ENCODE results near the gene SGMS1. TPM values are rescaled to one million over a fixed set of nuclear protein-coding genes. Genes with fewer than 3 reads are reported as not detected.
"Not testable (repeated sequence)": the region's sequence is repeated elsewhere in the genome, so short reads cannot be mapped to it uniquely, and the experiment has no call there.

The SGMS1 gene
- total RNA-seq, 1 experiment from 2014 or later = 34.5 TPM

GRCh38 chr10:50456719-50457118 lies 167.0 kb downstream of the SGMS1 start:
- Mint-ChIP-seq H3K4me1 (ENCODE audit: low read depth, unreplicated experiment) (no peaks in the 10 kb centered on the region), H3K27me3 (ENCODE audit: unreplicated experiment) (no peaks in the 10 kb centered on the region), H3K4me3 (ENCODE audit: low read depth, unreplicated experiment) (no peak overlapping the region), H3K36me3 (ENCODE audit: insufficient read depth, unreplicated experiment) (no peaks in the 10 kb centered on the region), H3K9me3 (ENCODE audit: low read depth, unreplicated experiment) (no peaks in the 10 kb centered on the region), H3K27ac (ENCODE audit: unreplicated experiment) (no peak overlapping the region)
- intact Hi-C loops (cut with micrococcal nuclease; ENCODE audit: unreplicated experiment) = no loop called here
- no peak for DNase-seq
- no peak for TF ChIP-seq CTCF (IDR thresholded peaks at IDR 0.05; ENCODE audit: unreplicated experiment)
- CTCF ChIA-PET = interaction anchor here (0.8 kb wide), 1 partner anchor 9 kb away, joined by 3 read pairs; no protein-coding TSS in a partner anchor
- no TSS peak for BruUV-seq (replicated peaks)

GRCh38 chr10:50453940-50454339 lies 169.8 kb downstream of the SGMS1 start:
- DNase-seq = no peak
- Mint-ChIP-seq H3K4me1 (ENCODE audit: low read depth, unreplicated experiment) (no peaks in the 10 kb centered on the region), H3K27ac (ENCODE audit: unreplicated experiment) (no peak overlapping the region), H3K36me3 (ENCODE audit: insufficient read depth, unreplicated experiment) (no peaks in the 10 kb centered on the region), H3K27me3 (ENCODE audit: unreplicated experiment) (no peaks in the 10 kb centered on the region), H3K4me3 (ENCODE audit: low read depth, unreplicated experiment) (no peak overlapping the region), H3K9me3 (ENCODE audit: low read depth, unreplicated experiment) (no peaks in the 10 kb centered on the region)
- BruUV-seq (replicated peaks) = no TSS peak
- TF ChIP-seq CTCF (IDR thresholded peaks at IDR 0.05; ENCODE audit: unreplicated experiment) = no peak
- intact Hi-C loops (cut with micrococcal nuclease; ENCODE audit: unreplicated experiment) = no loop called here
- CTCF ChIA-PET = interaction anchor here (0.6 kb wide), 1 partner anchor 46 kb away, joined by 3 read pairs; no protein-coding TSS in a partner anchor

GRCh38 chr10:50452603-50453002 lies 171.2 kb downstream of the SGMS1 start:
- CTCF ChIA-PET = no interaction called here
- no peaks in the 10 kb centered on the region for H3K9me3 Mint-ChIP-seq (ENCODE audit: low read depth, unreplicated experiment)
- no peaks in the 10 kb centered on the region for H3K4me1 Mint-ChIP-seq (ENCODE audit: low read depth, unreplicated experiment)
- DNase-seq = no peak
- TF ChIP-seq CTCF (IDR thresholded peaks at IDR 0.05; ENCODE audit: unreplicated experiment) = no peak
- no TSS peak for BruUV-seq (replicated peaks)
- H3K27me3 Mint-ChIP-seq (ENCODE audit: unreplicated experiment) = no peaks in the 10 kb centered on the region
- intact Hi-C loops (cut with micrococcal nuclease; ENCODE audit: unreplicated experiment) = no loop called here
- H3K27ac Mint-ChIP-seq (ENCODE audit: unreplicated experiment) = no peak overlapping the region
- H3K4me3 Mint-ChIP-seq (ENCODE audit: low read depth, unreplicated experiment) = no peak overlapping the region
- no peaks in the 10 kb centered on the region for H3K36me3 Mint-ChIP-seq (ENCODE audit: insufficient read depth, unreplicated experiment)

GRCh38 chr10:50447691-50448090 lies 176.1 kb downstream of the SGMS1 start:
- no peaks in the 10 kb centered on the region for H3K4me1 Mint-ChIP-seq (ENCODE audit: low read depth, unreplicated experiment)

GRCh38 chr10:50445777-50446176 lies 178.0 kb downstream of the SGMS1 start:
- H3K4me1 Mint-ChIP-seq (ENCODE audit: low read depth, unreplicated experiment); H3K4me3 Mint-ChIP-seq (ENCODE audit: low read depth, unreplicated experiment); intact Hi-C loops (cut with micrococcal nuclease; ENCODE audit: unreplicated experiment); H3K27ac Mint-ChIP-seq (ENCODE audit: unreplicated experiment); H3K9me3 Mint-ChIP-seq (ENCODE audit: low read depth, unreplicated experiment); H3K27me3 Mint-ChIP-seq (ENCODE audit: unreplicated experiment); DNase-seq; CTCF ChIA-PET; H3K36me3 Mint-ChIP-seq (ENCODE audit: insufficient read depth, unreplicated experiment); BruUV-seq (replicated peaks): not testable (repeated sequence)

More at GRCh38 chr10:50447691-50448090, 176.1 kb downstream of the SGMS1 start:
- Mint-ChIP-seq H3K9me3 (ENCODE audit: low read depth, unreplicated experiment) (peaks cover 3% of the 10 kb centered on the region), H3K27me3 (ENCODE audit: unreplicated experiment) (no peaks in the 10 kb centered on the region), H3K4me3 (ENCODE audit: low read depth, unreplicated experiment) (no peak overlapping the region), H3K27ac (ENCODE audit: unreplicated experiment) (no peak overlapping the region), H3K36me3 (ENCODE audit: insufficient read depth, unreplicated experiment) (no peaks in the 10 kb centered on the region)
- DNase-seq = no peak
- intact Hi-C loops (cut with micrococcal nuclease; ENCODE audit: unreplicated experiment) = no loop called here
- CTCF ChIA-PET = interaction anchor here (0.9 kb wide), 2 partner anchors 8 to 31 kb away, joined by 3 read pairs; no protein-coding TSS in a partner anchor
- BruUV-seq (replicated peaks) = no TSS peak
- no peak for TF ChIP-seq CTCF (IDR thresholded peaks at IDR 0.05; ENCODE audit: unreplicated experiment)
